ENCODE results near the gene TAF15. TPM values are rescaled to one million over a fixed set of nuclear protein-coding genes. Genes with fewer than 3 reads are reported as not detected.

Gene TAF15
- total and polyA plus RNA-seq, 4 experiments from 2014 or later, result 11.2 to 242 (median 131) TPM

DNA sequence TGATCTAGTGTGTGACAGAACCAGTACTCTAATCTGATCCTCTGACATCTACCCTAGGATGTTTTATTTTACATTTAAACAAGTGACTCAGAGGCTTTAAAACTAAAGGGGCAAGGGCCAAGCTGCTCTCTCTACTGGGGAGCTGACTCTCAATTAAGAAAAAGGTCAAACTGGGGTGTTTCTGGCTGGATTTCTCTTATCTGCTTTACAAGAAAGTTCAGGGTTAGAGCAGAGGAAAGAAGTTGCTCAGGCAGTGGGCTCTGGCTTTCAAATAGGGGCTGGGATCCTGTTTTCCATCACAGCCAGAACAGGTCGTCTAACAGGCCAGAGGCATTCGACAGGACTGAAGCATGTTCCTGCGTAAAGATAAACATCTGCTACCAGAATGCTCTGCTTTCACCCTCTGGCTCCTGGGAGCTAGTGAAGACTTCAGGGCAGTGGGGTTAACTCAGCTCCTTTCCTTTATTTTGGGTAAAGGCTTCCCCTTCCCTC lies 22.3 kb upstream of the TAF15 start:
- no peak overlapping the region for H3K27ac Mint-ChIP-seq
- POLR2A ChIA-PET (ENCODE audit: partially characterized antibody), result no interaction called here

DNA sequence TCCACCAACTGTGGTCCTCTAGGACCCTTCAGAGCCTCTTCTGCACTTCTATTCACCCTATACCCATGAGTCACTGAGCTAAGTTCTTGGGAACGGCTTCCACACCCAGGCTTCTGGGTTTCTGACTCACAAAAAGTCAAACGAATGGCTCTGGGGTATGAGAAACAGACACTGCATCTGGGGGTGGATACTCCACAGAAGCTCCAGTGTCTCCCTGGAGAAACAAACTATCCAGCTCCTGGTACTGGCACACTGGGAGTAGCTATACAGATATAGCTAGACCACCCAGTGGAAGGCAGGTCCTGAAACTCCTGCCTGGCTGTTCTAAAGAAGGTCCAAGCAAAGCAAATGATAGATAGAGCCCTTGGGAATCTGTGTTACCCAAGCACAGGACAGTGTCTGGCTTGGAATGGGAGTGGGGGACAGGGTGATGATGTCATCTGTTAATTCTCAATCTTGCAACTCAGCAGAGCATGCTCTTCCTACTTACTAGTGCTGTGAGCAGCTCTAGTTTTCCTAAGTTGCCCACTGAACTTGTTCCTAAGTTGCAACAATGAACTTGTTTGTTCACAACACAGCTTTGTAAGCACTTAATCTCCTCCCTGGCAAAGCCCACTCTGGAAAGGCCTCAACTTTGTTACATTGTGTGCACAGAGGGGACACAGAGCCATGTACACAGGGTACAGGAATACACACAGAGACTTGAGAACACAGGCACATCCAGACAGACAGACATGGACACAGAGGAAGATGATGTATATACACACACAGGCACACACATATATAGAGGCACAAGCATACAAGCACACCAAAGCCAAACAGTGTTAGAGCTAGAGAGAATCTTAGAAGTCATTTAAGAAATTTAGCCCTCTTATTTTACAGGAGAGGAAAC lies 20.6 kb upstream of the TAF15 start:
- Mint-ChIP-seq H3K4me3 (no peak overlapping the region), H3K27me3 (peaks cover 15 to 20% of the 10 kb centered on the region in 2 donors)

More for the DNA sequence above, 22.3 kb upstream of the TAF15 start:
- intact Hi-C loops (cut with micrococcal nuclease), result no loop called here
- Histone ChIP-seq H3K36me3 (ENCODE audit: insufficient read depth, low read length) (no peaks in the 10 kb centered on the region), H3K4me3 (ENCODE audit: low read length in 2 of 2) (no peak overlapping the region), H3K9me3 (ENCODE audit: control insufficient read depth in 1 of 2, low read length in 2 of 2) (no peaks in the 10 kb centered on the region), H3K27ac (ENCODE audit: low read depth, low read length) (no peak overlapping the region), H3K27me3 (ENCODE audit: insufficient read depth, low read length) (no peaks in the 10 kb centered on the region), H3K4me1 (ENCODE audit: insufficient read depth, low read length) (no peaks in the 10 kb centered on the region)
- Mint-ChIP-seq H3K4me1 (peaks cover 0 to 3% (median 1%) of the 10 kb centered on the region in 4 donors), H3K27me3 (peaks cover 8 to 10% of the 10 kb centered on the region in 2 donors), H3K36me3 (no peaks in the 10 kb centered on the region), H3K9me3 (no peaks in the 10 kb centered on the region), H3K4me3 (no peak overlapping the region)
- CTCF ChIA-PET (ENCODE audit: partially characterized antibody), result interaction anchor here (1.5 kb wide), 2 partner anchors 20 to 23 kb away, joined by 3 to 5 read pairs; no protein-coding TSS in a partner anchor
- DNase-seq, result no peak

DNA sequence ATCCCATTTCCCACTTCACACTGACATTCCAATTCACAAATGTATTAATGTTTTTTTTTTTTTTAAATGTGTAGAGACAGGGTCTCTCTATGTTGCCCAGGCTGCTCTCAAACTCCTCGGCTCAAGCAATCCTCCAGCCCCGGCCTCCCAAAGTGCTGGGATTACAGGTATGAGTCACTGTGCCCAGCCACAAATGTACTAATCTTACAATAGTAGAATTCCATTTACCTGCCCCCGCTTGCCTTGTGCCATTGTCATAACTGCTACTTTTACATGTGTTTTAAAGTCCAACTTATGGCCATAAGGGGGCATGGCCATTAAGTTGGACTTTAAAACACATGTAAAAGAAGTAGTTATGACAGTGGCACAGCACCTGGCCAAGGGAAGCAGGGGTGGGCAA lies 18.4 kb upstream of the TAF15 start:
- Histone ChIP-seq H3K4me3 (ENCODE audit: low read length in 2 of 2) (no peak overlapping the region), H3K27ac (ENCODE audit: low read depth, low read length) (no peak overlapping the region), H3K9me3 (ENCODE audit: control insufficient read depth in 1 of 2, low read length in 2 of 2) (no peaks in the 10 kb centered on the region), H3K27me3 (ENCODE audit: insufficient read depth, low read length) (peaks cover 10% of the 10 kb centered on the region), H3K36me3 (ENCODE audit: insufficient read depth, low read length) (no peaks in the 10 kb centered on the region), H3K4me1 (ENCODE audit: insufficient read depth, low read length) (peaks cover 8% of the 10 kb centered on the region)
- intact Hi-C loops (cut with micrococcal nuclease), result no loop called here
- no peaks in the 10 kb centered on the region for H3K9me3 Mint-ChIP-seq
- H3K27me3 Mint-ChIP-seq, result peaks cover 18 to 25% of the 10 kb centered on the region in 2 donors
- DNase-seq, result no peak
- no peak overlapping the region for H3K4me3 Mint-ChIP-seq
- ChIA-PET CTCF (ENCODE audit: partially characterized antibody) (interaction anchor here (2.0 kb wide), 1 partner anchor 26 kb away, joined by 10 read pairs; no protein-coding TSS in a partner anchor), POLR2A (ENCODE audit: partially characterized antibody) (no interaction called here)
- H3K27ac Mint-ChIP-seq, result no peak overlapping the region
- H3K4me1 Mint-ChIP-seq, result peaks cover 2 to 8% (median 4%) of the 10 kb centered on the region in 4 donors
- H3K36me3 Mint-ChIP-seq, result no peaks in the 10 kb centered on the region

More for the DNA sequence above, 20.6 kb upstream of the TAF15 start:
- intact Hi-C loops (cut with micrococcal nuclease), result no loop called here
- Histone ChIP-seq H3K4me1 (ENCODE audit: insufficient read depth, low read length) (no peaks in the 10 kb centered on the region), H3K4me3 (ENCODE audit: low read length in 2 of 2) (no peak overlapping the region), H3K9me3 (ENCODE audit: control insufficient read depth in 1 of 2, low read length in 2 of 2) (no peaks in the 10 kb centered on the region), H3K27ac (ENCODE audit: low read depth, low read length) (no peak overlapping the region), H3K27me3 (ENCODE audit: insufficient read depth, low read length) (no peaks in the 10 kb centered on the region), H3K36me3 (ENCODE audit: insufficient read depth, low read length) (no peaks in the 10 kb centered on the region)
- POLR2A ChIA-PET (ENCODE audit: partially characterized antibody), result no interaction called here
- CTCF ChIA-PET (ENCODE audit: partially characterized antibody), result interaction anchor here (0.7 to 1.7 kb wide), 2 partner anchors 24 to 640 kb away, joined by 3 to 7 read pairs; no protein-coding TSS in a partner anchor
- H3K9me3 Mint-ChIP-seq, result no peaks in the 10 kb centered on the region
- H3K36me3 Mint-ChIP-seq, result no peaks in the 10 kb centered on the region
- no peak for DNase-seq
- peaks cover 0 to 3% (median 1%) of the 10 kb centered on the region in 4 donors for H3K4me1 Mint-ChIP-seq
- H3K27ac Mint-ChIP-seq, result peak overlapping the region in 1 of 7 donors; percentile 0

DNA sequence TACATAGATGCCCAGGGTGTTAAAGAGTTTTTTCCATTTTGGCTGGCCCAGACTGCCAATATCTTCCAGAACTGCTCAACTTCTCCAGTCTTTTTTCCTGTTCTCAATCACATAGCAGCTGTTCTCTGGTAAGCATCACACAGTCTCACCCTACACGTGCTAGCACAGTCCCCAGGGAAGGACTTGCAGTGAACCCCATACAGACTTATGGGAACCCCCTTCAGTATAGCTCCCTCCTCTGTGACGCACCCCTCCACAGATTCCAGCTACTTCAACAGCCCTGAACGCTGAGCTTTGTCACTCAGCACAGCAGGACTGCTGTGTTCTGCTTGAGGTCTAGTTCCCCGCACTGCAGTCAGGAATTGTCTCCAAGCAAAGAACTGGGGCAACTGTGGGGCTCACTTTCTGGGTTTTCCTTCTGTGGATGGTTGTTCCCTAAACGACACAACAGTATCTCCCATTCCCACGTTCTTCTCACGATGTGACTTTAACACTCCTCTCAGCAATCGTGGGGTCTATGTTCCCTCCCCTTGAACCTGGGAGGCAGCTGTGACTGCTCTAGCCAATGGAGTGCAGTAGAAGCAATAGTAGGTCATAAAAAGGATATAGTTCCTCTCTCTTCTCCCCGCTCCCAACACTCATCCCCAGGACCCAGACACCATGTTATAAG lies 17.5 kb upstream of the TAF15 start:
- Mint-ChIP-seq H3K4me3 (no peak overlapping the region), H3K27me3 (peaks cover 23 to 31% of the 10 kb centered on the region in 2 donors), H3K4me1 (peaks cover 2 to 14% (median 8%) of the 10 kb centered on the region in 4 donors), H3K36me3 (no peaks in the 10 kb centered on the region), H3K9me3 (no peaks in the 10 kb centered on the region), H3K27ac (no peak overlapping the region)
- no peak for DNase-seq
- ChIA-PET CTCF (ENCODE audit: partially characterized antibody) (interaction anchor here (0.6 to 2.0 kb wide), 3 partner anchors 14 to 1062 kb away, joined by 3 to 10 read pairs (median 5); no protein-coding TSS in a partner anchor), POLR2A (ENCODE audit: partially characterized antibody) (no interaction called here)
- H3K27me3 ChIP-seq (ENCODE audit: insufficient read depth, low read length), result peaks cover 12% of the 10 kb centered on the region
- intact Hi-C loops (cut with micrococcal nuclease), result no loop called here
- no peak overlapping the region for H3K4me3 ChIP-seq (ENCODE audit: low read length in 2 of 2)
- no peak overlapping the region for H3K27ac ChIP-seq (ENCODE audit: low read depth, low read length)
- H3K36me3 ChIP-seq (ENCODE audit: insufficient read depth, low read length), result no peaks in the 10 kb centered on the region
- H3K4me1 ChIP-seq (ENCODE audit: insufficient read depth, low read length), result peaks cover 12% of the 10 kb centered on the region
- no peaks in the 10 kb centered on the region for H3K9me3 ChIP-seq (ENCODE audit: control insufficient read depth in 1 of 2, low read length in 2 of 2)

DNA sequence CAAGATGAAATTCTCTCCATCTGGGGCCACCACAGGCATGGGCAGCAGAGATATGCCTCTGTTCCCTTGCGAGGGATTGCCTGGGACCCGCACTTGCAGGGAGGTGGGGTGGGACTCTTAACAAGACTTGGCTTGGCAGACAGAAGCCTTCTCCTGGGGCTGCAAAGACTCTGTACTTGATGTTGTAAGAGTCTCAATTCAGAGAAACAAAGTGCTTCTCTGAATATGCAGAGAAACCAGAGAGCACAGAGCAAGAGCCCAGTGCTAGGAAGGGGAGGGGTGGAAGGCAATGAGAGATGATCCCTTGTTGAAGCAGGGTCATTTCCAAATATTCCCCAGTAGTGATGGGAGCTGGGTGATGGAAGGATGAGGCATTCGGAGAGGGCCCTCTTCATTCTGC lies 16.0 kb upstream of the TAF15 start:
- CTCF ChIA-PET (ENCODE audit: partially characterized antibody), result interaction anchor here (1.3 to 8.3 kb wide), 3 partner anchors 12 to 29 kb away, joined by 5 to 48 read pairs (median 9); partner anchors contain the start of gene TAF15
- intact Hi-C loops (cut with micrococcal nuclease), result no loop called here
- H3K36me3 ChIP-seq (ENCODE audit: insufficient read depth, low read length), result no peaks in the 10 kb centered on the region
- Mint-ChIP-seq H3K27ac (no peak overlapping the region), H3K27me3 (peaks cover 24 to 39% of the 10 kb centered on the region in 2 donors), H3K4me1 (peaks cover 2 to 14% (median 8%) of the 10 kb centered on the region in 4 donors), H3K9me3 (no peaks in the 10 kb centered on the region), H3K4me3 (peak overlapping the region in 5 of 8 donors; percentile 1 to 63 (median 18)), H3K36me3 (no peaks in the 10 kb centered on the region)
- no peak overlapping the region for H3K27ac ChIP-seq (ENCODE audit: low read depth, low read length)
- peaks cover 12% of the 10 kb centered on the region for H3K4me1 ChIP-seq (ENCODE audit: insufficient read depth, low read length)
- no peaks in the 10 kb centered on the region for H3K9me3 ChIP-seq (ENCODE audit: control insufficient read depth in 1 of 2, low read length in 2 of 2)
- H3K4me3 ChIP-seq (ENCODE audit: low read length in 2 of 2), result no peak overlapping the region
- POLR2A ChIA-PET (ENCODE audit: partially characterized antibody), result interaction anchor here (1.3 kb wide), 1 partner anchor 15 kb away, joined by 5 read pairs; the partner anchor contains the start of gene TAF15
- DNase-seq, result no peak
- peaks cover 12% of the 10 kb centered on the region for H3K27me3 ChIP-seq (ENCODE audit: insufficient read depth, low read length)

DNA sequence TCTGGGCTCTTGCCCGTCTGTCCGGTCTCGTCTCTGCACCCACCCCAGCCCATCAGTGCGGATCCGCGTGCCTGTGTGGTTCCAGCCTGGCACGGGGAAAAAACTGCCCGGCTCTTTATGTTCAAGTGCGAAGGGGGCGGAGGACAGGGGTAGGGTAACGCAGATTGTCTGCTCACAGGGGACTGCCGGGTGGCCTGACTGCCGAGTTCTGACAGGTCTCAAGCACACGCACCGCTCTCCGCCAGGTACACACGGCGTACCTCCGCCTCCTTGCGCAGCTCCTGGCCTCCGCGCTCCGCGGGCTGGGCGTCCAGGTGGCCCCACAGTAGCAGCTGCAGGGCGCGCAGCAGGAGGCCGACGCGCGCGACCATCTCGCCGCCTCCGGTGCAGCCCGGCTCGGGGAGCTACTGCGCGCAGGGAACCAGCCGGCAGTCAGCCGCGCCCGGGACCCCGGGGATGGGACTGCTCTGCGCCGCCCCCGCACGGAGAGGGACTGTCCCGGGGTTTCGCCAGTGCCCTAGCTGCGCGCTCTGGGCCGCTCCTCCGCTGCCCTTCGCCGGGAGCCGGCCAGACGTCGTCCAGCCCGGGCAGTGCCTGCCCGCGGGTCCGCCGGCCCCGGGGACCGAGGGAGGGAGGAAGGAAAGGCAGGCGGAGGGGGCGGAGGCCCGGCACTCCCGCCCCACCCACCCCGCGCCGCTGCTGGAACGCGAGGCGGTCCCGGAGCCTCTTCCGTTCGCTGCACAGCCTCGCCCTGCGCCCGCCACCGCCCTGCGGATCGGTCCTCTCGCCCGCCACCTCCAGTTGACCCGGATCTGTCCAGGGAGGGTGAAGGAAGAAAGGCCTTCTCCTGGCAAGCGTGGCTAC lies 14.0 kb upstream of the TAF15 start, which contains the start of gene MMP28:
TSS of gene MMP28 (minus strand) at position 635 of the 864 bp plus-strand sequence. CDS start at position 371, 264 bp downstream.
- POLR2A ChIA-PET (ENCODE audit: partially characterized antibody), result interaction anchor here (1.2 to 4.6 kb wide), 4 partner anchors 13 to 48 kb away, joined by 3 to 30 read pairs (median 4); partner anchors contain the start of gene TAF15
- no peaks in the 10 kb centered on the region for H3K9me3 ChIP-seq (ENCODE audit: control insufficient read depth in 1 of 2, low read length in 2 of 2)
- H3K27me3 ChIP-seq (ENCODE audit: insufficient read depth, low read length), result peaks cover 12% of the 10 kb centered on the region
- H3K27ac ChIP-seq (ENCODE audit: low read depth, low read length), result no peak within 1 kb of the TSS
- Mint-ChIP-seq H3K36me3 (no peaks in the 10 kb centered on the region), H3K9me3 (no peaks in the 10 kb centered on the region), H3K4me3 (peak within 1 kb of the TSS; percentile 72 to 85 (median 76)), H3K27me3 (peaks cover 21 to 36% of the 10 kb centered on the region in 2 donors), H3K4me1 (peaks cover 0 to 14% (median 7%) of the 10 kb centered on the region in 4 donors), H3K27ac (no peak within 1 kb of the TSS)
- peaks cover 12% of the 10 kb centered on the region for H3K4me1 ChIP-seq (ENCODE audit: insufficient read depth, low read length)
- CTCF ChIA-PET (ENCODE audit: partially characterized antibody), result interaction anchor here (1.3 to 8.3 kb wide), 3 partner anchors 14 to 33 kb away, joined by 3 to 48 read pairs (median 9); partner anchors contain the start of gene TAF15
- H3K36me3 ChIP-seq (ENCODE audit: insufficient read depth, low read length), result no peaks in the 10 kb centered on the region
- intact Hi-C loops (cut with micrococcal nuclease), result no loop called here
- DNase-seq, result peak in 4 of 5 donors; percentile 18 to 33 (median 28)
- H3K4me3 ChIP-seq (ENCODE audit: low read length in 2 of 2), result peak within 1 kb of the TSS in 1 of 2 donors; percentile 54

Measured in CD4-positive, alpha-beta memory T cell (primary cell).